ENCODE measurements around the gene LIMA1. TPM values are rescaled to one million over a fixed set of nuclear protein-coding genes. Genes with fewer than 3 reads are reported as not detected.
"Not testable (repeated sequence)": the region's sequence is repeated elsewhere in the genome, so short reads cannot be mapped to it uniquely, and the experiment has no call there.

The LIMA1 gene
- total RNA-seq, 1 donor from 2014 or later = 98.2 TPM

- H3K36me3 ChIP-seq (ENCODE audit: control insufficient read depth, insufficient read depth, low read length) = no peaks in the 10 kb centered on the region
- H3K27me3 ChIP-seq (ENCODE audit: control insufficient read depth, insufficient read depth, low read length) = no peaks in the 10 kb centered on the region
- no peak for FAIRE-seq
- DNase-seq (ENCODE audit: low read depth) = no peak
- H3K4me3 ChIP-seq (ENCODE audit: low read depth, low read length) = no peak overlapping the region
- TF ChIP-seq CTCF (IDR thresholded peaks at IDR 0.05; ENCODE audit: insufficient read depth, low read length, severe bottlenecking) = no peak
These were observed 7.3 kb downstream of the LIMA1 start for GRCh38 chr12:50276068-50276467.

- H3K4me3 ChIP-seq (ENCODE audit: low read depth, low read length) = no peak overlapping the region
- no peak for TF ChIP-seq CTCF (IDR thresholded peaks at IDR 0.05; ENCODE audit: insufficient read depth, low read length, severe bottlenecking)
- no peaks in the 10 kb centered on the region for H3K36me3 ChIP-seq (ENCODE audit: control insufficient read depth, insufficient read depth, low read length)
- DNase-seq (ENCODE audit: low read depth) (peak; percentile 39), FAIRE-seq (no peak)
- no peaks in the 10 kb centered on the region for H3K27me3 ChIP-seq (ENCODE audit: control insufficient read depth, insufficient read depth, low read length)
These were observed 7.8 kb downstream of the LIMA1 start for GRCh38 chr12:50275556-50275955.

- not testable (repeated sequence) for H3K27me3 ChIP-seq (ENCODE audit: control insufficient read depth, insufficient read depth, low read length); FAIRE-seq; H3K36me3 ChIP-seq (ENCODE audit: control insufficient read depth, insufficient read depth, low read length); DNase-seq (ENCODE audit: low read depth); H3K4me3 ChIP-seq (ENCODE audit: low read depth, low read length)
These were observed 8.2 kb downstream of the LIMA1 start for GRCh38 chr12:50275127-50275526.

GRCh38 chr12:50271724-50272247 is 11.5 kb downstream of the LIMA1 start:
- no peaks in the 10 kb centered on the region for H3K27me3 ChIP-seq (ENCODE audit: control insufficient read depth, insufficient read depth, low read length)

GRCh38 chr12:50268482-50268881 is 14.8 kb downstream of the LIMA1 start:
- no peaks in the 10 kb centered on the region for H3K36me3 ChIP-seq (ENCODE audit: control insufficient read depth, insufficient read depth, low read length)
- FAIRE-seq = no peak
- no peak for TF ChIP-seq CTCF (IDR thresholded peaks at IDR 0.05; ENCODE audit: insufficient read depth, low read length, severe bottlenecking)
- H3K4me3 ChIP-seq (ENCODE audit: low read depth, low read length) = no peak overlapping the region
- no peaks in the 10 kb centered on the region for H3K27me3 ChIP-seq (ENCODE audit: control insufficient read depth, insufficient read depth, low read length)
- no peak for DNase-seq (ENCODE audit: low read depth)

More at GRCh38 chr12:50271724-50272247, 11.5 kb downstream of the LIMA1 start:
- no peaks in the 10 kb centered on the region for H3K36me3 ChIP-seq (ENCODE audit: control insufficient read depth, insufficient read depth, low read length)
- DNase-seq (ENCODE audit: low read depth) (no peak), FAIRE-seq (no peak)
- H3K4me3 ChIP-seq (ENCODE audit: low read depth, low read length) = no peak overlapping the region
- no peak for TF ChIP-seq CTCF (IDR thresholded peaks at IDR 0.05; ENCODE audit: insufficient read depth, low read length, severe bottlenecking)

GRCh38 chr12:50265770-50266524 is 17.4 kb downstream of the LIMA1 start:
- FAIRE-seq (no peak), DNase-seq (ENCODE audit: low read depth) (peak; percentile 92)
- H3K4me3 ChIP-seq (ENCODE audit: low read depth, low read length) = no peak overlapping the region

More at GRCh38 chr12:50265770-50266524, 17.4 kb downstream of the LIMA1 start:
- Histone ChIP-seq H3K36me3 (ENCODE audit: control insufficient read depth, insufficient read depth, low read length) (no peaks in the 10 kb centered on the region), H3K27me3 (ENCODE audit: control insufficient read depth, insufficient read depth, low read length) (no peaks in the 10 kb centered on the region)
- TF ChIP-seq CTCF (IDR thresholded peaks at IDR 0.05; ENCODE audit: insufficient read depth, low read length, severe bottlenecking) = no peak

Measured in bronchial epithelial cell (primary cell).